CD4-positive, alpha-beta T cell treated with Interleukin-12 subunit alpha and Interleukin-12 subunit beta, for 1 hour (primary cell): ENCODE data around the gene INPP4A.

Experiments
- DNase-seq: peaks from one replicate; pipeline ENCODE4 v3.0.0-alpha.2; 2020

The INPP4A gene

GRCh38 chr2:98478088-98478551 is 33.5 kb downstream of the INPP4A start:
- DNase-seq, result no peak

- peak; percentile 51 for DNase-seq
Observed at GRCh38 chr2:98478907-98479306, 34.2 kb downstream of the INPP4A start.

- no peak for DNase-seq
Observed at GRCh38 chr2:98479371-98479770, 34.7 kb downstream of the INPP4A start.

GRCh38 chr2:98479959-98480524 is 35.4 kb downstream of the INPP4A start:
- DNase-seq, result no peak

- no peak for DNase-seq
Observed at GRCh38 chr2:98480598-98480997, 35.9 kb downstream of the INPP4A start.

- no peak for DNase-seq
Observed at GRCh38 chr2:98482362-98482761, 37.7 kb downstream of the INPP4A start.

- peak; percentile 36 for DNase-seq
Observed at GRCh38 chr2:98483257-98483861, 38.7 kb downstream of the INPP4A start.

GRCh38 chr2:98484121-98484557 is 39.5 kb downstream of the INPP4A start:
- DNase-seq, result no peak

GRCh38 chr2:98484652-98485452 is 40.2 kb downstream of the INPP4A start:
- no peak for DNase-seq

- DNase-seq, result no peak
Observed at GRCh38 chr2:98485453-98485755, 40.7 kb downstream of the INPP4A start.

GRCh38 chr2:98486374-98486981 is 41.8 kb downstream of the INPP4A start:
- DNase-seq, result no peak

- no peak for DNase-seq
Observed at GRCh38 chr2:98487101-98487805, 42.6 kb downstream of the INPP4A start.

GRCh38 chr2:98487806-98488189 is 43.1 kb downstream of the INPP4A start:
- peak; percentile 60 for DNase-seq

- DNase-seq, result no peak
Observed at GRCh38 chr2:98488252-98488651, 43.6 kb downstream of the INPP4A start.

- no peak for DNase-seq
Observed at GRCh38 chr2:98489486-98489885, 44.8 kb downstream of the INPP4A start.

- no peak for DNase-seq
Observed at GRCh38 chr2:98489971-98490962, 45.6 kb downstream of the INPP4A start.

- no peak for DNase-seq
Observed at GRCh38 chr2:98492441-98492840, 47.8 kb downstream of the INPP4A start.

GRCh38 chr2:98494699-98495098 is 50.0 kb downstream of the INPP4A start:
- no peak for DNase-seq

- no peak for DNase-seq
Observed at GRCh38 chr2:98496750-98497493, 52.3 kb downstream of the INPP4A start.

GRCh38 chr2:98498703-98499440 is 54.2 kb downstream of the INPP4A start:
- no peak for DNase-seq
